ENCODE results near the gene ECHS1.
"Not testable (repeated sequence)": the region's sequence is repeated elsewhere in the genome, so short reads cannot be mapped to it uniquely, and the experiment has no call there.

Gene ECHS1

GRCh38 chr10:133324198-133324792, 48.9 kb downstream of the ECHS1 start:
- peak; percentile 53 for DNase-seq (ENCODE audit: low read depth)

- not testable (repeated sequence) for DNase-seq (ENCODE audit: low read depth)
Observed at GRCh38 chr10:133322064-133322709, 51.0 kb downstream of the ECHS1 start.

GRCh38 chr10:133320852-133321422, 52.2 kb downstream of the ECHS1 start:
- DNase-seq (ENCODE audit: low read depth), result not testable (repeated sequence)

GRCh38 chr10:133318494-133319127, 54.5 kb downstream of the ECHS1 start:
- DNase-seq (ENCODE audit: low read depth), result peak; percentile 70

- DNase-seq (ENCODE audit: low read depth), result no peak
Observed at GRCh38 chr10:133316732-133317131, 56.4 kb downstream of the ECHS1 start.

GRCh38 chr10:133316266-133316665, 56.9 kb downstream of the ECHS1 start:
- no peak for DNase-seq (ENCODE audit: low read depth)

GRCh38 chr10:133315847-133316246, 57.3 kb downstream of the ECHS1 start:
- DNase-seq (ENCODE audit: low read depth), result peak; percentile 31

GRCh38 chr10:133314911-133315310, 58.2 kb downstream of the ECHS1 start:
- no peak for DNase-seq (ENCODE audit: low read depth)

- no peak for DNase-seq (ENCODE audit: low read depth)
Observed at GRCh38 chr10:133313192-133313591, 60.0 kb downstream of the ECHS1 start.

GRCh38 chr10:133312769-133313145, 60.4 kb downstream of the ECHS1 start:
- no peak for DNase-seq (ENCODE audit: low read depth)

All from ELR (cell line).